ENCODE results near the gene SP140. TPM values are rescaled to one million over a fixed set of nuclear protein-coding genes. Genes with fewer than 3 reads are reported as not detected.

The SP140 gene
- total and polyA plus RNA-seq, 2 of the 13 experiments (the other 11 are each of a cell fraction or from before 2014, with no cell fraction given): 0.57 to 0.80 TPM

DNA sequence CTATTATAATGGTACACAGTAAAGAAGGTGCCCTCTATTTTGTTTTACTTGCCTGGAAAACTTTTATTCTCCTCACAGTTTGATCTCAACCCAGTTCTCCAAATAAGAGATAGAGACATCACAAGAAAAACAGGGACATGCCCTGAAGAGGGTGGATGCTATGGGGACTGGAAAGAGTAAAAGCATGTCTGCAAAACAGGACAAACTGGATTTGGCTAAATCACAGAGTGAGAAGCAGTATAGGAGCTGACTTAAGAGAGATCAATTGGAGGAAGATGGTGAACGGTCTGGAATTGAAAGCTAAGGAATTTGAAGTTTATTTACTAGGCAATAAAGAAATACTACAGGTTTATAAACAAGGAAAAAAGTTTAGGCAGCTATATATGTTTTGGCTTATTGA is 134.5 kb downstream of the SP140 start:
- Histone ChIP-seq H3K9ac (ENCODE audit: insufficient read depth, low read depth, low read length) (no peak overlapping the region), H3K27me3 (ENCODE audit: control insufficient read depth in 1 of 2, insufficient read depth in 2 of 2, low read length in 2 of 2) (no peaks in the 10 kb centered on the region), H3K4me2 (ENCODE audit: low read depth, low read length) (no peak overlapping the region), H3K36me3 (replicated peaks in 1 of 2; ENCODE audit: control insufficient read depth in 1 of 2, insufficient read depth in 2 of 2, low read length in 2 of 2) (peaks cover 3 to 14% of the 10 kb centered on the region in 2 experiments; a peak in 4 of 5 replicates), H3K4me1 (ENCODE audit: insufficient read depth, low read length) (peaks cover 16% of the 10 kb centered on the region), H4K20me1 (ENCODE audit: insufficient read depth, low read length) (no peaks in the 10 kb centered on the region), H3K27ac (ENCODE audit: extremely low read length, insufficient read depth, low read length) (no peak overlapping the region), H3K9me3 (ENCODE audit: low read length) (peaks cover 10% of the 10 kb centered on the region), H2AFZ (ENCODE audit: low read length) (no peak overlapping the region), H3K79me2 (ENCODE audit: insufficient read depth, low read length) (no peaks in the 10 kb centered on the region), H3K4me3 (replicated peaks in 1 of 3; ENCODE audit: insufficient read depth in 1 of 3, low read depth in 2 of 3, low read length in 3 of 3) (no peak overlapping the region)
- no TSS peak for BruUV-seq (replicated peaks)
- FAIRE-seq (no peak), DNase-seq (ENCODE audit: low spot score) (no peak), ATAC-seq (no peak)
- WGBS (ENCODE audit: low lambda C conversion rate): 87% methylated on average over 1 of the region's 1 CpG
- intact Hi-C loops (cut with micrococcal nuclease; ENCODE audit: unreplicated experiment) (no loop called here), in situ Hi-C loops (cut with HindIII; ENCODE audit: extremely low pct_ligation_motif_present, low pct_unique_long_range_greater_than_20kb) (no loop called here)
- ChIA-PET CTCF (ENCODE audit: low intra/inter-chr PET ratio, low total read pairs) (no interaction called here), POLR2A (no interaction called here)
- TF ChIP-seq ZNF607 (CRISPR knock-in tag; IDR thresholded peaks at IDR 0.05; ENCODE audit: borderline replicate concordance) (no peak), MXI1 (IDR thresholded peaks at IDR 0.05; ENCODE audit: borderline replicate concordance, low read depth, low read length) (no peak), NFKB2 (CRISPR knock-in tag; IDR thresholded peaks at IDR 0.05; ENCODE audit: borderline replicate concordance) (no peak), XRCC5 (optimal IDR thresholded peaks at IDR 0.05; ENCODE audit: low read length) (no peak), ZNF251 (CRISPR knock-in tag; IDR thresholded peaks at IDR 0.05) (no peak), SAFB2 (CRISPR knock-in tag; IDR thresholded peaks at IDR 0.05; ENCODE audit: borderline replicate concordance, low read depth) (no peak), ZNF772 (CRISPR knock-in tag; IDR thresholded peaks at IDR 0.05) (no peak)
- TF ChIP-seq, protein P1, sequence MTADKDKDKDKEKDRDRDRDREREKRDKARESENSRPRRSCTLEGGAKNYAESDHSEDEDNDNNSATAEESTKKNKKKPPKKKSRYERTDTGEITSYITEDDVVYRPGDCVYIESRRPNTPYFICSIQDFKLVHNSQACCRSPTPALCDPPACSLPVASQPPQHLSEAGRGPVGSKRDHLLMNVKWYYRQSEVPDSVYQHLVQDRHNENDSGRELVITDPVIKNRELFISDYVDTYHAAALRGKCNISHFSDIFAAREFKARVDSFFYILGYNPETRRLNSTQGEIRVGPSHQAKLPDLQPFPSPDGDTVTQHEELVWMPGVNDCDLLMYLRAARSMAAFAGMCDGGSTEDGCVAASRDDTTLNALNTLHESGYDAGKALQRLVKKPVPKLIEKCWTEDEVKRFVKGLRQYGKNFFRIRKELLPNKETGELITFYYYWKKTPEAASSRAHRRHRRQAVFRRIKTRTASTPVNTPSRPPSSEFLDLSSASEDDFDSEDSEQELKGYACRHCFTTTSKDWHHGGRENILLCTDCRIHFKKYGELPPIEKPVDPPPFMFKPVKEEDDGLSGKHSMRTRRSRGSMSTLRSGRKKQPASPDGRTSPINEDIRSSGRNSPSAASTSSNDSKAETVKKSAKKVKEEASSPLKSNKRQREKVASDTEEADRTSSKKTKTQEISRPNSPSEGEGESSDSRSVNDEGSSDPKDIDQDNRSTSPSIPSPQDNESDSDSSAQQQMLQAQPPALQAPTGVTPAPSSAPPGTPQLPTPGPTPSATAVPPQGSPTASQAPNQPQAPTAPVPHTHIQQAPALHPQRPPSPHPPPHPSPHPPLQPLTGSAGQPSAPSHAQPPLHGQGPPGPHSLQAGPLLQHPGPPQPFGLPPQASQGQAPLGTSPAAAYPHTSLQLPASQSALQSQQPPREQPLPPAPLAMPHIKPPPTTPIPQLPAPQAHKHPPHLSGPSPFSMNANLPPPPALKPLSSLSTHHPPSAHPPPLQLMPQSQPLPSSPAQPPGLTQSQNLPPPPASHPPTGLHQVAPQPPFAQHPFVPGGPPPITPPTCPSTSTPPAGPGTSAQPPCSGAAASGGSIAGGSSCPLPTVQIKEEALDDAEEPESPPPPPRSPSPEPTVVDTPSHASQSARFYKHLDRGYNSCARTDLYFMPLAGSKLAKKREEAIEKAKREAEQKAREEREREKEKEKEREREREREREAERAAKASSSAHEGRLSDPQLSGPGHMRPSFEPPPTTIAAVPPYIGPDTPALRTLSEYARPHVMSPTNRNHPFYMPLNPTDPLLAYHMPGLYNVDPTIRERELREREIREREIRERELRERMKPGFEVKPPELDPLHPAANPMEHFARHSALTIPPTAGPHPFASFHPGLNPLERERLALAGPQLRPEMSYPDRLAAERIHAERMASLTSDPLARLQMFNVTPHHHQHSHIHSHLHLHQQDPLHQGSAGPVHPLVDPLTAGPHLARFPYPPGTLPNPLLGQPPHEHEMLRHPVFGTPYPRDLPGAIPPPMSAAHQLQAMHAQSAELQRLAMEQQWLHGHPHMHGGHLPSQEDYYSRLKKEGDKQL (CRISPR knock-in tag; IDR thresholded peaks at IDR 0.05; ENCODE audit: low read depth): no peak
- TF ChIP-seq, protein P2, sequence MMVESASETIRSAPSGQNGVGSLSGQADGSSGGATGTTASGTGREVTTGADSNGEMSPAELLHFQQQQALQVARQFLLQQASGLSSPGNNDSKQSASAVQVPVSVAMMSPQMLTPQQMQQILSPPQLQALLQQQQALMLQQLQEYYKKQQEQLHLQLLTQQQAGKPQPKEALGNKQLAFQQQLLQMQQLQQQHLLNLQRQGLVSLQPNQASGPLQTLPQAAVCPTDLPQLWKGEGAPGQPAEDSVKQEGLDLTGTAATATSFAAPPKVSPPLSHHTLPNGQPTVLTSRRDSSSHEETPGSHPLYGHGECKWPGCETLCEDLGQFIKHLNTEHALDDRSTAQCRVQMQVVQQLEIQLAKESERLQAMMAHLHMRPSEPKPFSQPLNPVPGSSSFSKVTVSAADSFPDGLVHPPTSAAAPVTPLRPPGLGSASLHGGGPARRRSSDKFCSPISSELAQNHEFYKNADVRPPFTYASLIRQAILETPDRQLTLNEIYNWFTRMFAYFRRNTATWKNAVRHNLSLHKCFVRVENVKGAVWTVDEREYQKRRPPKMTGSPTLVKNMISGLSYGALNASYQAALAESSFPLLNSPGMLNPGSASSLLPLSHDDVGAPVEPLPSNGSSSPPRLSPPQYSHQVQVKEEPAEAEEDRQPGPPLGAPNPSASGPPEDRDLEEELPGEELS (CRISPR knock-in tag; IDR thresholded peaks at IDR 0.05): no peak
- TF ChIP-seq, protein P3, sequence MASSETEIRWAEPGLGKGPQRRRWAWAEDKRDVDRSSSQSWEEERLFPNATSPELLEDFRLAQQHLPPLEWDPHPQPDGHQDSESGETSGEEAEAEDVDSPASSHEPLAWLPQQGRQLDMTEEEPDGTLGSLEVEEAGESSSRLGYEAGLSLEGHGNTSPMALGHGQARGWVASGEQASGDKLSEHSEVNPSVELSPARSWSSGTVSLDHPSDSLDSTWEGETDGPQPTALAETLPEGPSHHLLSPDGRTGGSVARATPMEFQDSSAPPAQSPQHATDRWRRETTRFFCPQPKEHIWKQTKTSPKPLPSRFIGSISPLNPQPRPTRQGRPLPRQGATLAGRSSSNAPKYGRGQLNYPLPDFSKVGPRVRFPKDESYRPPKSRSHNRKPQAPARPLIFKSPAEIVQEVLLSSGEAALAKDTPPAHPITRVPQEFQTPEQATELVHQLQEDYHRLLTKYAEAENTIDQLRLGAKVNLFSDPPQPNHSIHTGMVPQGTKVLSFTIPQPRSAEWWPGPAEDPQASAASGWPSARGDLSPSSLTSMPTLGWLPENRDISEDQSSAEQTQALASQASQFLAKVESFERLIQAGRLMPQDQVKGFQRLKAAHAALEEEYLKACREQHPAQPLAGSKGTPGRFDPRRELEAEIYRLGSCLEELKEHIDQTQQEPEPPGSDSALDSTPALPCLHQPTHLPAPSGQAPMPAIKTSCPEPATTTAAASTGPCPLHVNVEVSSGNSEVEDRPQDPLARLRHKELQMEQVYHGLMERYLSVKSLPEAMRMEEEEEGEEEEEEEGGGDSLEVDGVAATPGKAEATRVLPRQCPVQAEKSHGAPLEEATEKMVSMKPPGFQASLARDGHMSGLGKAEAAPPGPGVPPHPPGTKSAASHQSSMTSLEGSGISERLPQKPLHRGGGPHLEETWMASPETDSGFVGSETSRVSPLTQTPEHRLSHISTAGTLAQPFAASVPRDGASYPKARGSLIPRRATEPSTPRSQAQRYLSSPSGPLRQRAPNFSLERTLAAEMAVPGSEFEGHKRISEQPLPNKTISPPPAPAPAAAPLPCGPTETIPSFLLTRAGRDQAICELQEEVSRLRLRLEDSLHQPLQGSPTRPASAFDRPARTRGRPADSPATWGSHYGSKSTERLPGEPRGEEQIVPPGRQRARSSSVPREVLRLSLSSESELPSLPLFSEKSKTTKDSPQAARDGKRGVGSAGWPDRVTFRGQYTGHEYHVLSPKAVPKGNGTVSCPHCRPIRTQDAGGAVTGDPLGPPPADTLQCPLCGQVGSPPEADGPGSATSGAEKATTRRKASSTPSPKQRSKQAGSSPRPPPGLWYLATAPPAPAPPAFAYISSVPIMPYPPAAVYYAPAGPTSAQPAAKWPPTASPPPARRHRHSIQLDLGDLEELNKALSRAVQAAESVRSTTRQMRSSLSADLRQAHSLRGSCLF (CRISPR knock-in tag; IDR thresholded peaks at IDR 0.05; ENCODE audit: borderline replicate concordance): no peak
- TF ChIP-seq, protein P4, sequence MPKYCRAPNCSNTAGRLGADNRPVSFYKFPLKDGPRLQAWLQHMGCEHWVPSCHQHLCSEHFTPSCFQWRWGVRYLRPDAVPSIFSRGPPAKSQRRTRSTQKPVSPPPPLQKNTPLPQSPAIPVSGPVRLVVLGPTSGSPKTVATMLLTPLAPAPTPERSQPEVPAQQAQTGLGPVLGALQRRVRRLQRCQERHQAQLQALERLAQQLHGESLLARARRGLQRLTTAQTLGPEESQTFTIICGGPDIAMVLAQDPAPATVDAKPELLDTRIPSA (CRISPR knock-in tag; IDR thresholded peaks at IDR 0.05; ENCODE audit: borderline replicate concordance): no peak
